GM19239 (cell line): ENCODE results near the gene CAAP1.
"Not testable (repeated sequence)": the region's sequence is repeated elsewhere in the genome, so short reads cannot be mapped to it uniquely, and the experiment has no call there.

Experiments used
- DNase-seq: peaks from one replicate; pipeline ENCODE4 v3.0.0; 2011; ENCODE audit warnings: low spot score; ENCODE audit not compliant: insufficient read length
- FAIRE-seq: peaks from 2 replicates; lab custom pipeline; 2011; peaks lifted over from hg19 to GRCh38; lab: Jason Lieb, UNC

The CAAP1 gene

DNA sequence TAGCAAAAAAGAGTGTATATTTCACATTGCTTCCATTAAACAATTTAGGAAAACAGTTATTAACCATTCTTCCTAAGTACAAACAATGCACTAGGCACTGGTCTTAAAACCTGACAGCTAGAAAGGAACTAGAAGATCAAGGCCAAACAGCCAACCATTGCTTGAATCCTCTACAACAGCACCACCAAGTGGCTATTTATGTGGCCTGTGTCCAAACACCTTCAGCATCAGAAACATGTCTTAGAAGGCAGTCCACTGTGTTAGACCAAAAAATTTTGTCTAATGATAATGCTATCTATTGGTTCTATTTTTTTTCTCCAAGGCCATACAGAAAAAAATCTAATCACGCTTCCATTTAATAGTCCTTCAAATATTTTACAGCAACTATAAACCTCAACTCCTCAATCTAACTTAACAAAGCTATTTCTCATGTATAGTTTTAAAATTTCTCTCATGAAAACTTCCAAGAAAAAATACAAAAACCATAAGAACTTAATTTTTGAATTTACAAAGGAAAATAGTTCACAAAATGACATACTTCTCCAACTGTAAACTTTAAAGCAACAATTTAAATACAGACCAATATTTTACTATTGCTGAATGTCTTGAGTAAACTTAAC, 36.1 kb downstream of the CAAP1 start:
- FAIRE-seq (peak; percentile 80), DNase-seq (peak; percentile 18)

DNA sequence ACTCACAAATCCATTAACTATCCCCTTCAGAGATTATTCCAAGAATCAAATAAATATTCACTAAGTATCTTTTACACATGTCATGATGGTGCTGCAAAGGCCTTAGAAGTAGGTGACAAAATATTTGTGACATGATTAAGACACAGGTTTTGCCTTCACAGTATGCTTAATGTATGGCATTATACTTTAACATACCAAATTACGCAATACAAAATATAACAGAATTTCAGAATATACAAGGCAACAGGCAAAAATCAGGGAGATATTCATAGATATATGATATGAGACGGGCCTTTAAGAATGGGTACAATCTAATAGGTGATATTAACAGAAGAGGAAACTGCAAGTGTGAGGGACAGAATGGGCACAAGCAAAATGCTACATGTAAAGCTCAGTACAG, 41.6 kb downstream of the CAAP1 start:
- DNase-seq (no peak), FAIRE-seq (no peak)

DNA sequence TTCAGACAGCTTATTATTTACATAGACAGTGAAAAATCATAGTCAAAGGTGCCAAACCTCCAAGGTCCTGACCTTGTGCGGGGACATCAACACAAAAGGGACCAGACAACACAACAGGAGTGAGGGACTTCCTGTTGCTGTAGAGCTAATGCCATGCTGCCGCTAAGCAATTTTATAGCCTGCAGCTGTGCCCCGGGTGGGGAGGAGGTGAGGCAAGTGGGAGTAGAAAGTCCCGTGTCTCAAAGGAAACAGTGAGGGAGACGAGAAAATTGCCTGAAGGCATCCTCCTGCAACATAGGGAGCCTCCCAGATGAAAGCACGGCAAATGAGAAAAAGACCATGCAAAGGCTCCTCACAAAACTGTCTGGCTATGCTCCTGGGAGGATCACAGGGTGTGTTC, 58.8 kb downstream of the CAAP1 start:
- FAIRE-seq = no peak
- DNase-seq = no peak

DNA sequence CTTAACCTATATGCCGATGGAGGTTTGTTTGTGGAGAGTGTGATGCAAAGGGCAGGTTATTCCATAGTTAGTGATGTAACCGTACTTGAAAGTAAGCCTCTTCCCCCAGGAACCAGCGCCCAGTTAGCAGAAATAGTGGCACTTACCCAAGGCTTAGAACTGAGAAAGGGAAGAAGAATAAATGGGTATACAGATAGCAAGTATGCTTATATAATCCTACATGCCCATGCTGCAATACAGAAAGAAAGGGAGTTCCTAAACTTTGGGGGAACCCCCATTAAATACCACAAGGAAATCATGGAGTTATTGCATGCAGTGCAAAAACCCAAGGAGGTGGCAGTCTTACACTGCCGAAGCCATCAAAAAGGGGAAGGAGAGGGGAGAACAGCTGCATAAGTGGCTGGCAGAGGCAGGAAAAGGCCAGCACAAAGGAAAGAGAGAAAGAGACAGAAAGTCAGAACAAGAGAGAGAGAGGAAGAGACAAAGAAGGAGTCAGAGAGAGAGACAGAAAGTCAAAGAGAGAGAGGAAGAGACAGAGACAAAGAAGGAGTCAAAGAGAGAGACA, 64.1 kb downstream of the CAAP1 start:
- not testable (repeated sequence) for DNase-seq, FAIRE-seq

DNA sequence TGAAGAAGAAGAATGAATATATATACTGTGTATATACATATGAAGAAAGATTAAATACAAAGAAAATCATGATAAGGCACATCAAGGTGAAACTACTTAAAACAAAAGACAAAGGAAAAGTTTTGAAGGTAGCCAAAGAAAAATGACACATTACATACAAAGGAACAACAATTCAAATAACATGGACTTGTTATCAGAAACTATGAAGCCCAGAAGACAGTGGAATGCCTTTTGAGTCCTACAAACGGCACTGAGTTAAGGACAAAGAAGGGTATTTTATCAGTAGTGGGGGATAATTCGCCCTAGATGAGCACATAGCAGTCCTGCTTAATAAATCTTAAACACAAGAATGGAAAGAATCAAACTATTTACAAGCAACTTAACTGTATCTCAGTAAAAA, 77.8 kb downstream of the CAAP1 start:
- FAIRE-seq (no peak), DNase-seq (no peak)

DNA sequence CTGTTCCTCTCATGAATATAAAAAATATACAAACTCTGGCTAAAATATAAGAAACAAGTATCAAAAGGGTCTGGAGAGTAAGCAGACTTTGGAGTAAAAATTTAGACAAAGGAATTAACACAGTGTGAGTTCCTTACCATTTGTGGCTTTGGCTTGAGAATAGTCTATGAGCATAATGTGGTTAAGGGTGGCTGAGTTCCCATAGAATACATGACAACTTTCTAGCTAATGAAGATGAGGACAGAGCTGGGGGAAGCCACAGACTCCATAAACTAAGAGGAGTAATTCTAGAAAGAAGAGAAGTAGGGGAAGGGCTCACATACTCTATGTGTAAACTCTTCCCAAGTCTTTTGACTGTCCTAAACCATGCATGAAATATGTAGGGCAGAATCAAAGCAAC, 79.4 kb downstream of the CAAP1 start:
- no peak for FAIRE-seq
- DNase-seq = no peak

DNA sequence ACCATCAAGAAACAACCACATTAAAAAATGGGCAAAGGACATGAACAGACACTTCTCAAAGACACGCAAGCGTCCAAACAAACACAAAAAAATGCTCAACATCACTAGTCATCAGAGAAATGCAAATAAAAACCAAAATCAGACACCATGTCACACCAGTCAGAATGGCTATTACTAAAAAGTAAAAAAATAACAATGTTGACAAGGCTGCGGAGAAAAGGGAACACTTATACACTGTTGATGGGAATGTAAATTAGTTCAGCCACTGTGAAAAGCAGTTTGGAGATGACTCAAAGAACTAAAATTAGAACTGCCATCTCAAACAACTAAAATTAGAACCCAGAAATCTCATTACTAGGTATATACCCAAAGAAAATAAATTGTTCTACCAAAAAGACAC, 80.4 kb downstream of the CAAP1 start:
- DNase-seq = no peak
- FAIRE-seq = no peak

DNA sequence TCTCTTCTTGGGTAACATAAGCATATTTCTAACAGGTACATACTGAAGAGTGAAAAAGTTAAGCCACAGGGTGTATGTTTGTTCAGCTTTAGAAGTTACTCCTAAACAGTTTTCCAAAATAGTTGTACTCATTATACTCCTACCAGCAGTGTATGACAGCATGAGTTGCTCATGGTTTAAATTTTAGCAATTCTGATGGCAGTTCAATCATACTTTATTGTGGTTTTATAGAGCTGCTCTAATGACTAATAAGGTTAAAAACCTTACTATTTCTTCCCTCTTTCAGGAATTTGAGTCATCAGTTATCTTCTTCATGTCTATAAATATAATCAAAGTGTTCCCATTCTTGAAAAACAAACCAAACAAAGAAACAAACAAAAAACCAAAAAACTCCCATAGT, 81.5 kb downstream of the CAAP1 start:
- no peak for DNase-seq
- no peak for FAIRE-seq

DNA sequence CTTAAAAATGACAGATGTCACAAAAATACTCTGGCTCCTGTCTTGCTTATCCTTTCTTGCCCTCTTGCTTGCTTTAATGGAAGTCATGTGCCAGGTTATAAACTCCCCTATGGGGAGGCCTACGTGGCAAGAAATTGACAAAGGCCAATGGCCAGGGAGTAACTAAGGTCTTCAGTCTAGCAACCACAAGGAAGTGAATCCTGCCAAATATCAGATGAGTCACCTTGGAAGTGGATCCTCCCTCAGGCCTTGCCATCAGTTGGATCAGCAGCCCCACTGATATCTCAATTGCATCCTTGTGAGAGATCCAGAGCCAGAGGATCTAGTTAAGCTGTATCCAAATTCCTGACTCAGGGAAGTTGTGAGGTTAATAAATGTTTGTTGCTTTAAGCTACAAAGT, 82.8 kb downstream of the CAAP1 start:
- DNase-seq (no peak), FAIRE-seq (no peak)

DNA sequence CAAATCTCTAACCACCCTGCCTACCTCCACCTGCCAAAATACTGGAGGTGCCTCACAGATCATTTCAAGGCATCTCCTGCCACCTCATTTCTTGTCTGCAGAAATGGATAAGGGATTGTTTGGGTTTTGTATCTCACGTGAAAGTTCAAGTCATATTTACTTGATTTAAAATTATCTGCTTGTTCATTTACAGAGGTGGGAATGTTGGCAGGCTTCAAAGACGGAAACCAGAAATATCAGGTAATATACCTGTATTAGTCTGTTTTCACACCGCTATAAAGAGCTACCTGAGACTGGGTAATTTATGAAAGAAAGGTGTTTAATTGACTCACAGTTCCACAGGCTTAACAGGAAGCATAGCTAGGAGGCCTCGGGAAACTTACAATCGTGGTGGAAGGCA, 85.4 kb downstream of the CAAP1 start:
- FAIRE-seq = no peak

DNA sequence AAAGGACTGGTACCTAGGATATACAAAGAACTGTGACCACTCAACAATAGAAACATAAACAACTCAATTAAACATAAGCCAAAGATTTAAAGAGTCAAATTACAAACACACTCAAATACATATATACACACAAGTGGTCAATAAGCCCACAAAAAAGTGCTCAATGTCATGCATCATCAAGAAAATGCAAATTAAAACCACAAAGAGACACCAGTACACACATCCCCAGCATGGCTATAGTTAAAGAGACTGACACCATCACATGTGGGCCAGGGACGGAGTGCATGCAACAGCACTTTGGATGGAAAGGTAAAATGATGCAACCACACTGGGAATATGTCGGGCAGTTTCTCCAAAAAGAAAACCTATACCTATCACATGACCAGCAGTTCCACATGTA, 89.7 kb downstream of the CAAP1 start:
- DNase-seq (no peak), FAIRE-seq (no peak)

More for the DNA sequence above, 85.4 kb downstream of the CAAP1 start:
- no peak for DNase-seq

DNA sequence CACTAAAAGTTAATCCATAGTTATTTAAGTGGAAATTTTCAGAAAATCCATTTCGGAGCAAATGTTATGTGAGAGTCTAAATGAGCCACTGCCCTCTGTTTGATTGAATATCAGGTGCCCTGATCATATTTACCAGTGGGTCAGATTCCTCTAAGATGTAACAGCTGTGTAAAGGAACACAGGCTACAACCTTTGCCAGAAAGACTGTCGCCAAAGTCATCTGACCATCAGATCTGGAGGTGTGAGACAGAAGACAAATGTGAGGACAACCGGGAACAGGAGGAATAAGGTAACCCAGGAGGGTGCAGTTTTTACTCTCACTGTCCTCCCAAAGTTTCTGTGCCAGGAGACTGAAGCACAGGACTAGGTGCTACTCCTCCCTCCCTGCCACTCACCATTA, 90.8 kb downstream of the CAAP1 start:
- FAIRE-seq = no peak
- DNase-seq = no peak

DNA sequence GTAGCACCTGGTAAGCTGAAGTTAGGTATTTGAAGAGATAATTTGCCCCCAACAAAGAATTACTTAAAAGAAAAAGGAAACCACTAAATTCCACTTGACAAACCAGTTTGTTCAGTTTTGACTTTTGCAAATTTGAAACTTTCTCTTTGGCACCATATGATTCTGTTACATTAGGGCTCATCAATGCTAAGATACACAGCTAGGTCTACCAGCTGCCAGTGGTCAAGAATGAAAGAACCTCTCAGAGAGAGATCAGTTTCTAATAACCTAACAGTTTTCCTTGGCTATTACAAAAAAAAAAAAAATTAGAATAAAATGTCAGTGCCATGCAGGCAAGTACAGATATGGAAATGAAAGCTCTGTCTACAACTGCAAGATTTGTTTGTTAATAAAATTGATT, 92.3 kb downstream of the CAAP1 start:
- FAIRE-seq (no peak), DNase-seq (no peak)

DNA sequence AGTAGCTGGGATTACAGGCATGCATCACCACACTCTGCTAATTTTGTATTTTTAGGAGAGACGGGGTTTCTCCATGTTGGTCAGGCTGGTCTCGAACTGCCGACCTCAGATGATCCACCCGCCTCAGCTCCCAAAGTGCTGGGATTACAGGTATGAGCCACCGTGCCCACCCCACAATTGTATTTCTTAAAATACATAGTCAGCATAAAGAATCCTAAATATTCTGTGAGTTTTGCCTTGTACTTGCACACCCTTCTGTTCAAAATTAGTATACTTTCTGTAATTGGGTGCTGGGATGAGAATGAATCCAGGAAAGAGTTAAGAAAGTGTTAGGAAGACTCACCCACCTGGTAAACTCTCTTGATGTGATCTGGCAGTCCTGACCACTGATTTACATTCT, 101.3 kb downstream of the CAAP1 start:
- no peak for DNase-seq
- no peak for FAIRE-seq
